HUES6 (cell line): ENCODE data around the gene PCDHA3.
"Not testable (repeated sequence)": the region's sequence is repeated elsewhere in the genome, so short reads cannot be mapped to it uniquely, and the experiment has no call there.

ENCODE experiments used
- H3K27ac ChIP-seq: 2 replicates; pipeline ENCODE4 v1.7.0; 2013; ENCODE audit warnings: low read depth, mild to moderate bottlenecking, low read length, inconsistent platforms
- H3K27me3 ChIP-seq: 2 replicates; pipeline ENCODE4 v1.6.1; 2013; ENCODE audit warnings: low read length; ENCODE audit not compliant: control insufficient read depth, insufficient read depth
- H3K36me3 ChIP-seq: 2 replicates; pipeline ENCODE4 v1.6.1; 2013; ENCODE audit warnings: low read length; ENCODE audit not compliant: control insufficient read depth, insufficient read depth
- H3K4me1 ChIP-seq: 2 replicates; pipeline ENCODE4 v1.6.1; 2013; ENCODE audit warnings: low read length; ENCODE audit not compliant: control insufficient read depth, insufficient read depth
- H3K4me3 ChIP-seq: 2 replicates; pipeline ENCODE4 v1.5.1; 2013; ENCODE audit warnings: low read depth, low read length
- H3K9ac ChIP-seq: one replicate; pipeline ENCODE4 v1.6.1; 2013; ENCODE audit warnings: mild to moderate bottlenecking, low read length
- H3K9me3 ChIP-seq: 2 replicates; pipeline ENCODE4 v1.6.1; 2013; ENCODE audit warnings: low read depth, low read length; ENCODE audit not compliant: control insufficient read depth, insufficient read depth

PCDHA3 gene

GRCh38 chr5:140795259-140795641 is 5.6 kb upstream of the PCDHA3 start:
- H3K4me1 ChIP-seq: no peaks in the 10 kb centered on the region
- no peak overlapping the region for H3K27ac ChIP-seq
- peak overlapping the region; percentile 40 for H3K9ac ChIP-seq
- H3K4me3 ChIP-seq: peak overlapping the region; percentile 71
- no peaks in the 10 kb centered on the region for H3K27me3 ChIP-seq
- H3K36me3 ChIP-seq: peaks cover 4% of the 10 kb centered on the region; the same call in 1 of the 2 replicates
- H3K9me3 ChIP-seq: peaks cover 20% of the 10 kb centered on the region

- peaks cover 18% of the 10 kb centered on the region for H3K9me3 ChIP-seq
- H3K9ac ChIP-seq, H3K36me3 ChIP-seq, H3K27ac ChIP-seq, H3K27me3 ChIP-seq, H3K4me3 ChIP-seq, H3K4me1 ChIP-seq: not testable (repeated sequence)
These were observed 4.7 kb upstream of the PCDHA3 start for GRCh38 chr5:140796072-140796717.

- no peaks in the 10 kb centered on the region for H3K27me3 ChIP-seq
- H3K4me3 ChIP-seq: no peak overlapping the region
- peaks cover 4% of the 10 kb centered on the region; the same call in 1 of the 2 replicates for H3K36me3 ChIP-seq
- no peak overlapping the region for H3K9ac ChIP-seq
- H3K9me3 ChIP-seq: peaks cover 19% of the 10 kb centered on the region
- no peak overlapping the region for H3K27ac ChIP-seq
- no peaks in the 10 kb centered on the region for H3K4me1 ChIP-seq
These were observed 4.2 kb upstream of the PCDHA3 start for GRCh38 chr5:140796718-140797095.

- H3K9me3 ChIP-seq: peaks cover 23% of the 10 kb centered on the region
- H3K4me3 ChIP-seq: peak overlapping the region; percentile 27; the same call in 1 of the 2 replicates
- peaks cover 6% of the 10 kb centered on the region; the same call in 1 of the 2 replicates for H3K36me3 ChIP-seq
- H3K27ac ChIP-seq: no peak overlapping the region
- no peaks in the 10 kb centered on the region for H3K4me1 ChIP-seq
- H3K9ac ChIP-seq: no peak overlapping the region
- H3K27me3 ChIP-seq: no peaks in the 10 kb centered on the region
These were observed 611 bp downstream of the PCDHA3 start for GRCh38 chr5:140801494-140801841.

GRCh38 chr5:140802381-140802780 is 1.5 kb downstream of the PCDHA3 start:
- H3K27ac ChIP-seq, H3K36me3 ChIP-seq, H3K9ac ChIP-seq, H3K27me3 ChIP-seq, H3K4me3 ChIP-seq, H3K4me1 ChIP-seq: not testable (repeated sequence)
- peaks cover 18% of the 10 kb centered on the region for H3K9me3 ChIP-seq

GRCh38 chr5:140802781-140803271 is 2.0 kb downstream of the PCDHA3 start:
- no peak overlapping the region for H3K4me3 ChIP-seq
- H3K36me3 ChIP-seq: peaks cover 3% of the 10 kb centered on the region; the same call in 1 of the 2 replicates
- H3K9ac ChIP-seq: no peak overlapping the region
- no peaks in the 10 kb centered on the region for H3K4me1 ChIP-seq
- H3K9me3 ChIP-seq: peaks cover 18% of the 10 kb centered on the region
- H3K27ac ChIP-seq: no peak overlapping the region
- H3K27me3 ChIP-seq: no peaks in the 10 kb centered on the region

GRCh38 chr5:140806834-140807775 is 6.2 kb downstream of the PCDHA3 start, which contains the start of gene PCDHA4:
Gene PCDHA4, plus strand, starts transcription at chr5:140807068.
- peak within 1 kb of the TSS; percentile 72 for H3K9ac ChIP-seq
- H3K27me3 ChIP-seq: no peaks in the 10 kb centered on the region
- no peak within 1 kb of the TSS for H3K27ac ChIP-seq
- H3K9me3 ChIP-seq: peaks cover 16% of the 10 kb centered on the region; the same call in 1 of the 2 replicates
- H3K4me1 ChIP-seq: no peaks in the 10 kb centered on the region
- peaks cover 1% of the 10 kb centered on the region; the same call in 1 of the 2 replicates for H3K36me3 ChIP-seq
- peak within 1 kb of the TSS; percentile 76 for H3K4me3 ChIP-seq

- H3K27ac ChIP-seq, H3K9ac ChIP-seq, H3K4me3 ChIP-seq, H3K27me3 ChIP-seq, H3K4me1 ChIP-seq, H3K36me3 ChIP-seq, H3K9me3 ChIP-seq: not testable (repeated sequence)
These were observed 7.5 kb downstream of the PCDHA3 start for GRCh38 chr5:140808241-140808888.

- Histone ChIP-seq H3K9me3 (0 out of 2 replicates have a peak, but pooled peaks cover 2% of the 10 kb centered on the region), H3K9ac (no peak overlapping the region)
These were observed 8.0 kb downstream of the PCDHA3 start for GRCh38 chr5:140808889-140809291.

GRCh38 chr5:140821375-140822280 is 20.8 kb downstream of the PCDHA3 start, which contains the start of gene PCDHA5:
Gene PCDHA5, plus strand, starts transcription at chr5:140821613.
- H3K27me3 ChIP-seq: no peaks in the 10 kb centered on the region
- no peak within 1 kb of the TSS for H3K9ac ChIP-seq
- H3K4me3 ChIP-seq: peak within 1 kb of the TSS; percentile 38; the same call in 1 of the 2 replicates
- H3K9me3 ChIP-seq: peaks cover 5% of the 10 kb centered on the region; the same call in 1 of the 2 replicates
- H3K4me1 ChIP-seq: no peaks in the 10 kb centered on the region
- H3K36me3 ChIP-seq: no peaks in the 10 kb centered on the region
- no peak within 1 kb of the TSS for H3K27ac ChIP-seq

More at GRCh38 chr5:140808889-140809291, 8.0 kb downstream of the PCDHA3 start:
- H3K27ac ChIP-seq: no peak overlapping the region
- no peak overlapping the region for H3K4me3 ChIP-seq
- H3K27me3 ChIP-seq: no peaks in the 10 kb centered on the region
- H3K36me3 ChIP-seq: no peaks in the 10 kb centered on the region
- no peaks in the 10 kb centered on the region for H3K4me1 ChIP-seq
